Stimulated activated CD8-positive, alpha-beta memory T cell treated with anti-CD3 and anti-CD28 coated beads, Interleukin-12 subunit alpha, Interleukin-12 subunit beta, amount 100 ng/mL, for 1 hour (primary cell): ENCODE measurements around the gene CDK12.

Source experiments
- DNase-seq: peaks from one replicate; pipeline ENCODE4 v3.0.0-alpha.2; 2020; ENCODE audit warnings: low read depth

The CDK12 gene

GRCh38 chr17:39549747-39550573 lies 88.7 kb downstream of the CDK12 start:
- no peak for DNase-seq

DNA sequence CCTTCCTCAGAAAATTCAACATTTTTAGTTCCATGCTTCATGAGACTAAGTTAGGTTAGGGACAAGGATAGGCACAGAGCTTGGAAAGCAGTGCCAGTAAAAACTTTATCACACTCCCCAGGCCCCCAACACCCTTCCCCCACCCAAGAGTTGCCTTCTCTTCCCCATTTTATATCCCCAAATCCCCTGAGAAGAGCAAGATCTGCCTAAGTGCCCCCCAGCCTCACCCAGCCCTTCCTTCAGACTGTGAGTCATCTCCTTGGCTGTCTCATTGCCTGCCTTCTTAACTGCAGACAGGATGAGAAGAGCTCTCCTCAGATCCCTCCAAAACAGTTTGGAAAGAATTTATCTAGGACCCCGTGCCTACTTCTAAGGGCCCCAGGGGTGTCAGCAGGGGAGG lies 90.6 kb downstream of the CDK12 start:
- DNase-seq = no peak

- DNase-seq = no peak
These were observed 92.2 kb downstream of the CDK12 start for GRCh38 chr17:39553341-39553945.

DNA sequence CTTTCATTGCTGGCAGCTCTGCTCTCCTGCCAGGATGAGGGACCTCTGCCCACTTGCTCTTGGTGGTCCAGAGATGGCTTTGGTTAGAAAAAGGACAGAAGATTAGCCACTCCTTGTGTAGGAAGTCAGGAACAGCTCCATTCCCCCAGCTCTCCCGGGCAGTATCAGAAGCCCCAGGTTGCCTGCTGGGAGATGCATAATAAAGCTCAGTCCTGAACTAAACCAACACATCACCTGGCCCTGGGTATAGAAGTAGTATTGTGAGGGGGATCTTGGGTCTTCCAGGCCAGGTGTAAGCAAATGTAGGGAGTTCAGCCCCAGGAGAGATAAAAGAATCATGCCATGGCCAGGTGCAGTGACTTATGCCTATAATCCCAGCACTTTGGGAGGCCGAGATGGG lies 94.1 kb downstream of the CDK12 start:
- no peak for DNase-seq

GRCh38 chr17:39556423-39556822 lies 95.1 kb downstream of the CDK12 start:
- no peak for DNase-seq

GRCh38 chr17:39562395-39562794 lies 101.1 kb downstream of the CDK12 start:
- DNase-seq = no peak

DNA sequence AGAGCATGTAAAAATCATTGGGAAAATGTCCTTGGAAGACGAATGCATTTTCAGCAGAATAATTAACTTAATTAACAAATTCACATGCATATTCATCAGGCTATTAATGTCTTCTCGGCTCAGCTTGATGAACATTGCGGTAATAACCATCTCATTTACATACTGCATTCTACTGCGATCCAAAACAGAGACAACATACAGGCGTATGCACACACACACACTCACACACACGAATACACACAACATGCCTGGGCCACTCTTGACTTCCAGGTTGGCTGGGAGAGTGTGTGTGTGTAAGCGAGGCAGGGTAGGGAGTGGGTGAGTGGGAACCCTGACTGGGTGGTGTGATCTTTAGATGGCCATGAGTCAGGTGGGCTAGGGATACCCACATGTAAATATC lies 101.7 kb downstream of the CDK12 start:
- no peak for DNase-seq

GRCh38 chr17:39563476-39563875 lies 102.2 kb downstream of the CDK12 start:
- DNase-seq = no peak

- no peak for DNase-seq
These were observed 103.0 kb downstream of the CDK12 start for GRCh38 chr17:39564211-39564848.

GRCh38 chr17:39566094-39566850 lies 105.0 kb downstream of the CDK12 start:
- DNase-seq = no peak

GRCh38 chr17:39568702-39569101 lies 107.4 kb downstream of the CDK12 start:
- DNase-seq = no peak

- DNase-seq = no peak
These were observed 107.8 kb downstream of the CDK12 start for GRCh38 chr17:39569126-39569525.

DNA sequence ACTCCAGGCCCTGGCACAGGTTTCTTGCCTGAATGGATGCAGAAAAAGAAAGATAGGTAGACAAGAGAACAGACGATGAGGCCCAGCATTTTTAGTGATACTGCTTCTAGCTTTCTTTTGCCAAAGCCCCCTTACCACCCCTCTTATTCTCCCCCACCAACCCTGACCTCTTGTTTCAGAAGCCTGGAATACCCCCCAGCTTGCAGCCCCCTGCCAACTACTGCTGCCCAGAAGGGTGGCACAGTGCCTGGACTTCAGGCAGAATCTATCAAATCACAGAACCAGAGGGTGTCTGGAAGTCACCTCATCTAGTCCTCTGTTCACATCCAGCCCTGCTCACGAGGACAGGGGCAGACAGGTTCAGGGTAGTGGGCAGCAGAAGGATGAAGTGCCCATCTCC lies 110.8 kb downstream of the CDK12 start:
- DNase-seq = no peak

GRCh38 chr17:39573447-39574298 lies 112.4 kb downstream of the CDK12 start:
- no peak for DNase-seq

- DNase-seq = no peak
These were observed 114.9 kb downstream of the CDK12 start for GRCh38 chr17:39576187-39576586.

DNA sequence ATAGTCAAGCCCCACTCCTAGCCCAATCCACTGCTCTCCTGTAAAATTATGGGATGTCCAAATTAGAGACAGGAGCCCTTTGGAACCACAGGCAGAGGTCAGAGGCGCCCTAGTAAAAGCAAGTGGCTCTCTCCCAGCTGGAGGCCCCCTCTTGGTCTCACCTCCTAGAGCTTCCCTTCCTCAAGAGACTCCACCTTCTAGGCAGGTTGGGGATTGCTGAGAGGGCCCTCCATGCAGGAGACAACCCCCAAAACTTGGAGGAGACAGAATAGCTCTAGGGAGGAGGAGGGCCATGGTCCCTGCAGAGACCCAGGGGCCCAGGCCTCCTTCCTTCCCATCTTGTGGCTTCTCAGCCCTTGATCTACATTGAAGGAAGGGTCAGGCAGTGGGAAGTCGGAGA lies 117.0 kb downstream of the CDK12 start:
- no peak for DNase-seq

- no peak for DNase-seq
These were observed 118.2 kb downstream of the CDK12 start for GRCh38 chr17:39579318-39580081.

GRCh38 chr17:39580082-39580468 lies 118.8 kb downstream of the CDK12 start:
- DNase-seq = no peak

DNA sequence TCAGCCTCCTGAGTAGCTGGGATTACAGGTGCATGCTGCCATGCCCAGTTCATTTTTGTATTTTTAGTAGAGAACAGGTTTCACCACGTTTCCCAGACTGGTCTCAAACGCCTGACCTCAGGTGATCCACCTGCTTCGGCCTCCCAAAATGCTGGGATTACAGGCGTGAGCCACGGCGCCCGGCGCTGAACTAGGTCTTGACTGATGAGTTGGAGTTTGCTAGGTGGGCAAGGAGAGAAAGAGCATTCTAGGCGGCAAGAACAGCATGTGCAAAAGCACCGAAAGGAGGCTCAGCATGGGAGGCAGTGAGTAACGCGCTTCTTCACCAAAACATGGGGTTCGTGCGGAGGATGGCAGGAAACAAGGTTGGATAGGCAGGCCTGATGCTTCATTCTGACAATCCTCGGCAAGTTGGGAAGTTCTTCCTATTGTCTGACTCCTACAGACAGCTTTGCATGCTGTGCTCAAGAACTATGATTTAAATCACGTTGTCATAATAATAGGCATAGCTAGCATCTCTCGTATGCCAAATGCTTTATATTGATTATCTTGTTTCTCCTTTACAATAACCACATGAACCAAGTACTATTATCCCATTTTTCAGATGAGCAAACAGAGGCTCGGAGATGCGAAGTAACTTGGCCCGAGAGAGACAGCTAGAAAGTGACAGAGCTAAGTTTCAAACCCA lies 119.9 kb downstream of the CDK12 start:
- no peak for DNase-seq

DNA sequence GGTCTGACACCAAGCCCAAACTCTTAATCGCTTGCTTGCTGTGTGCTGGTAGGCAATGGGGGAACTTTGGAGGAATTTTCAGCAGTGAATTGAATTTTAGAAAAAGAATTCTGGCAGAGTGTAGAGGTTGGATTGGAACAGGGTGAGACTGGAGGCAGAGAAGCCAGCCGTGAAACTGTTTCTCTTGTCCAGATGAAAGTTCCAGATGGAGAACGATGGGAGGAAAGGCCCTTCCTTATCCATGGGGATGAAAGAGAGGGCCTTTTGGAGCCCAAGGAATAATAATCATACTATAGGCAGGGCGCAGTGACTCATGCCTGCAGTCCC lies 120.4 kb downstream of the CDK12 start:
- DNase-seq = no peak
